WTC11 (cell line): ENCODE data around the gene CD84. TPM values are rescaled to one million over a fixed set of nuclear protein-coding genes. Genes with fewer than 3 reads are reported as not detected.

Source experiments
- ATAC-seq: fragments of 200-7000 bp; cut with Tn5 transposase; 2 replicates; pipeline ENCODE4 v1.10.0; 2021; ENCODE audit warnings: mild to moderate bottlenecking, moderate library complexity
- CTCF ChIA-PET: fragments of 300-600 bp; sonication (Branson Sonifier 250); formaldehyde crosslinking; loops from one replicate; lab custom pipeline; 2021; ENCODE audit warnings: antibody characterized with exemption; lab: Charles Lee
- POLR2A ChIA-PET: fragments of 350-600 bp; sonication (Branson Sonifier 250); formaldehyde crosslinking; loops from one replicate; lab custom pipeline; 2021; ENCODE audit warnings: antibody characterized with exemption; lab: Charles Lee
- DNase-seq: peaks from one replicate; pipeline ENCODE4 v3.0.0; 2021; ENCODE audit warnings: low spot score
- H3K27ac Mint-ChIP-seq: 2 replicates; pipeline ENCODE4 v1.8.0; 2021; ENCODE audit warnings: mixed read lengths
- H3K27me3 Mint-ChIP-seq: 2 replicates; pipeline ENCODE4 v1.8.0; 2021; ENCODE audit warnings: low read depth, mild to moderate bottlenecking, moderate library complexity, mixed read lengths
- H3K36me3 Mint-ChIP-seq: 2 replicates; pipeline ENCODE4 v1.8.0; 2021; ENCODE audit warnings: mixed read lengths
- H3K4me1 Mint-ChIP-seq: 2 replicates; pipeline ENCODE4 v1.8.0; 2022; ENCODE audit warnings: mixed read lengths
- H3K4me3 Mint-ChIP-seq: 2 replicates; pipeline ENCODE4 v1.8.0; 2021; ENCODE audit warnings: mild to moderate bottlenecking, moderate library complexity, mixed read lengths
- H3K9me3 Mint-ChIP-seq: 2 replicates; pipeline ENCODE4 v1.8.0; 2021; ENCODE audit warnings: mixed read lengths
- CDX4 ChIP-seq: fragments of 250-450 bp; sonication (Bioruptor Pico); IDR thresholded peaks from 2 replicates; pipeline ENCODE4 v1.9.0; 2021; ENCODE audit warnings: moderate library complexity, mild to moderate bottlenecking, inconsistent platforms, borderline replicate concordance
- EMX1 ChIP-seq: fragments of 250-450 bp; sonication (Bioruptor Pico); IDR thresholded peaks from 2 replicates; pipeline ENCODE4 v1.8.0; 2021; ENCODE audit warnings: mild to moderate bottlenecking
- FOXP1 ChIP-seq: sonication (generic); formaldehyde crosslinking; IDR thresholded peaks from 2 replicates; pipeline ENCODE4 v1.8.0; 2022; ENCODE audit warnings: missing genetic modification reagents, mild to moderate bottlenecking, moderate library complexity, borderline replicate concordance
- HMGXB4 ChIP-seq: sonication (generic); formaldehyde crosslinking; IDR thresholded peaks from 2 replicates; pipeline ENCODE4 v1.8.1; 2023; ENCODE audit warnings: mild to moderate bottlenecking, moderate library complexity, missing genetic modification reagents
- JUN ChIP-seq: sonication (generic); formaldehyde crosslinking; IDR thresholded peaks from 2 replicates; pipeline ENCODE4 v1.8.0; 2023; ENCODE audit warnings: mild to moderate bottlenecking, missing genetic modification reagents
- NFATC4 ChIP-seq: fragments of 250-450 bp; sonication (Bioruptor Pico); IDR thresholded peaks from 2 replicates; pipeline ENCODE4 v1.9.0; 2021; ENCODE audit warnings: mild to moderate bottlenecking
- NFYB ChIP-seq: sonication (generic); formaldehyde crosslinking; conservative IDR thresholded peaks from 2 replicates; pipeline ENCODE4 v1.8.0; 2022; ENCODE audit warnings: low read depth, missing genetic modification reagents
- SOX15 ChIP-seq: fragments of 250-450 bp; sonication (Bioruptor Pico); IDR thresholded peaks from 2 replicates; pipeline ENCODE4 v1.9.0; 2021; ENCODE audit warnings: mild to moderate bottlenecking
- TEAD1 ChIP-seq: sonication (generic); formaldehyde crosslinking; IDR thresholded peaks from 2 replicates; pipeline ENCODE4 v1.8.0; 2022; ENCODE audit warnings: mild to moderate bottlenecking, missing genetic modification reagents
- ZBTB43 ChIP-seq: sonication (generic); formaldehyde crosslinking; IDR thresholded peaks from 2 replicates; pipeline ENCODE4 v1.8.1; 2023; ENCODE audit warnings: mild to moderate bottlenecking, missing genetic modification reagents
- ZNF263 ChIP-seq: sonication (generic); formaldehyde crosslinking; IDR thresholded peaks from 2 replicates; pipeline ENCODE4 v1.8.1; 2022; ENCODE audit warnings: low read depth, mild to moderate bottlenecking, moderate library complexity, missing genetic modification reagents
- total RNA-seq: library from RNA; stranded (reverse); gene quantifications from 3 replicates; pipeline ENCODE4 v1.2.3, GENCODE V29; 2021
- TF ChIP-seq, protein P1 (sequence below): sonication (generic); formaldehyde crosslinking; IDR thresholded peaks from 2 replicates; pipeline ENCODE4 v1.8.1; 2023; ENCODE audit warnings: mild to moderate bottlenecking, missing genetic modification reagents, moderate library complexity
- TF ChIP-seq, protein P2 (sequence below): sonication (generic); formaldehyde crosslinking; IDR thresholded peaks from 2 replicates; pipeline ENCODE4 v1.8.0; 2023; ENCODE audit warnings: missing genetic modification reagents, mild to moderate bottlenecking, borderline replicate concordance
- TF ChIP-seq, protein P3 (sequence below): sonication (generic); formaldehyde crosslinking; IDR thresholded peaks from 2 replicates; pipeline ENCODE4 v1.8.1; 2023; ENCODE audit warnings: mild to moderate bottlenecking, missing genetic modification reagents
- TF ChIP-seq, protein P4 (sequence below): fragments of 250-450 bp; sonication (Bioruptor Pico); IDR thresholded peaks from 2 replicates; pipeline ENCODE4 v1.9.0; 2021; ENCODE audit warnings: mild to moderate bottlenecking

The CD84 gene
- total RNA-seq, 1 experiment from 2014 or later = 0.17 TPM

- TF ChIP-seq, protein P1, sequence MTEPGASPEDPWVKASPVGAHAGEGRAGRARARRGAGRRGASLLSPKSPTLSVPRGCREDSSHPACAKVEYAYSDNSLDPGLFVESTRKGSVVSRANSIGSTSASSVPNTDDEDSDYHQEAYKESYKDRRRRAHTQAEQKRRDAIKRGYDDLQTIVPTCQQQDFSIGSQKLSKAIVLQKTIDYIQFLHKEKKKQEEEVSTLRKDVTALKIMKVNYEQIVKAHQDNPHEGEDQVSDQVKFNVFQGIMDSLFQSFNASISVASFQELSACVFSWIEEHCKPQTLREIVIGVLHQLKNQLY = no peak
- TF ChIP-seq NFYB (CRISPR knock-in tag) (no peak), ZNF263 (CRISPR knock-in tag) (no peak), NFATC4 (CRISPR knock-in tag) (no peak)
Measured at GRCh38 chr1:160597051-160597450, 17.8 kb upstream of the CD84 start (continued).

- Mint-ChIP-seq H3K27me3 (peaks cover 3% of the 10 kb centered on the region), H3K4me1 (peaks cover 4% of the 10 kb centered on the region; the same call in 1 of the 2 replicates), H3K27ac (no peak overlapping the region), H3K36me3 (peaks cover 5% of the 10 kb centered on the region), H3K9me3 (peaks cover 19% of the 10 kb centered on the region), H3K4me3 (no peak overlapping the region)
- no peak for DNase-seq
- CTCF ChIA-PET = no interaction called here
- no peak for ATAC-seq
- TF ChIP-seq JUN (CRISPR knock-in tag) = no peak
- TF ChIP-seq NFYB (CRISPR knock-in tag) = no peak
- POLR2A ChIA-PET = no interaction called here
Measured at GRCh38 chr1:160590488-160590887, 11.2 kb upstream of the CD84 start.

DNA sequence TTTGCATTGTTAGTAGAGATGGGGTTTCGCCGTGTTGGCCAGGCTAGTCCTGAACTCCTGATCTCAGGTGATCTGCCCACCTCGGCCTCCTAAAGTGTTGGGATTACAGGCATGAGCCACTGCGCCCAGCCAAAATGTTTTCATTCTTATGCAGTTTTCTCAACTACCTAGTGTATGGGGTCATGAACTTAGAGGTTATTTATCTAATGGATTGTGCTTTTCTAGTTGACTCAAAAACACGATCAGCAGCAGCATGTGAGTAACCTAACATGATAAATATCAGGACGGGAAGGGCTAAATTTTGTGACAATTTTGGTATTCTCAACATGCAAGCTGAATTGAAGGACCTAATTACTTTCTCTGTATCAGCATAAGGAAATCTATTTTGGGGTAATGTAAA, 9.2 kb upstream of the CD84 start:
- H3K9me3 Mint-ChIP-seq = peaks cover 18% of the 10 kb centered on the region
- H3K27me3 Mint-ChIP-seq = peaks cover 3% of the 10 kb centered on the region; the same call in 1 of the 2 replicates
- peaks cover 4% of the 10 kb centered on the region; the same call in 1 of the 2 replicates for H3K4me1 Mint-ChIP-seq
- no peaks in the 10 kb centered on the region for H3K36me3 Mint-ChIP-seq
- H3K27ac Mint-ChIP-seq = no peak overlapping the region; the same call in 1 of the 2 replicates
- H3K4me3 Mint-ChIP-seq = no peak overlapping the region
- TF ChIP-seq CDX4 (CRISPR knock-in tag) (no peak), SOX15 (CRISPR knock-in tag) (no peak), TEAD1 (CRISPR knock-in tag) (no peak), HMGXB4 (CRISPR knock-in tag) (no peak), ZBTB43 (no peak), FOXP1 (CRISPR knock-in tag) (no peak), NFYB (CRISPR knock-in tag) (no peak), EMX1 (no peak)
- TF ChIP-seq, protein P2, sequence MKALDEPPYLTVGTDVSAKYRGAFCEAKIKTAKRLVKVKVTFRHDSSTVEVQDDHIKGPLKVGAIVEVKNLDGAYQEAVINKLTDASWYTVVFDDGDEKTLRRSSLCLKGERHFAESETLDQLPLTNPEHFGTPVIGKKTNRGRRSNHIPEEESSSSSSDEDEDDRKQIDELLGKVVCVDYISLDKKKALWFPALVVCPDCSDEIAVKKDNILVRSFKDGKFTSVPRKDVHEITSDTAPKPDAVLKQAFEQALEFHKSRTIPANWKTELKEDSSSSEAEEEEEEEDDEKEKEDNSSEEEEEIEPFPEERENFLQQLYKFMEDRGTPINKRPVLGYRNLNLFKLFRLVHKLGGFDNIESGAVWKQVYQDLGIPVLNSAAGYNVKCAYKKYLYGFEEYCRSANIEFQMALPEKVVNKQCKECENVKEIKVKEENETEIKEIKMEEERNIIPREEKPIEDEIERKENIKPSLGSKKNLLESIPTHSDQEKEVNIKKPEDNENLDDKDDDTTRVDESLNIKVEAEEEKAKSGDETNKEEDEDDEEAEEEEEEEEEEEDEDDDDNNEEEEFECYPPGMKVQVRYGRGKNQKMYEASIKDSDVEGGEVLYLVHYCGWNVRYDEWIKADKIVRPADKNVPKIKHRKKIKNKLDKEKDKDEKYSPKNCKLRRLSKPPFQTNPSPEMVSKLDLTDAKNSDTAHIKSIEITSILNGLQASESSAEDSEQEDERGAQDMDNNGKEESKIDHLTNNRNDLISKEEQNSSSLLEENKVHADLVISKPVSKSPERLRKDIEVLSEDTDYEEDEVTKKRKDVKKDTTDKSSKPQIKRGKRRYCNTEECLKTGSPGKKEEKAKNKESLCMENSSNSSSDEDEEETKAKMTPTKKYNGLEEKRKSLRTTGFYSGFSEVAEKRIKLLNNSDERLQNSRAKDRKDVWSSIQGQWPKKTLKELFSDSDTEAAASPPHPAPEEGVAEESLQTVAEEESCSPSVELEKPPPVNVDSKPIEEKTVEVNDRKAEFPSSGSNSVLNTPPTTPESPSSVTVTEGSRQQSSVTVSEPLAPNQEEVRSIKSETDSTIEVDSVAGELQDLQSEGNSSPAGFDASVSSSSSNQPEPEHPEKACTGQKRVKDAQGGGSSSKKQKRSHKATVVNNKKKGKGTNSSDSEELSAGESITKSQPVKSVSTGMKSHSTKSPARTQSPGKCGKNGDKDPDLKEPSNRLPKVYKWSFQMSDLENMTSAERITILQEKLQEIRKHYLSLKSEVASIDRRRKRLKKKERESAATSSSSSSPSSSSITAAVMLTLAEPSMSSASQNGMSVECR (CRISPR knock-in tag) = no peak
- TF ChIP-seq, protein P3, sequence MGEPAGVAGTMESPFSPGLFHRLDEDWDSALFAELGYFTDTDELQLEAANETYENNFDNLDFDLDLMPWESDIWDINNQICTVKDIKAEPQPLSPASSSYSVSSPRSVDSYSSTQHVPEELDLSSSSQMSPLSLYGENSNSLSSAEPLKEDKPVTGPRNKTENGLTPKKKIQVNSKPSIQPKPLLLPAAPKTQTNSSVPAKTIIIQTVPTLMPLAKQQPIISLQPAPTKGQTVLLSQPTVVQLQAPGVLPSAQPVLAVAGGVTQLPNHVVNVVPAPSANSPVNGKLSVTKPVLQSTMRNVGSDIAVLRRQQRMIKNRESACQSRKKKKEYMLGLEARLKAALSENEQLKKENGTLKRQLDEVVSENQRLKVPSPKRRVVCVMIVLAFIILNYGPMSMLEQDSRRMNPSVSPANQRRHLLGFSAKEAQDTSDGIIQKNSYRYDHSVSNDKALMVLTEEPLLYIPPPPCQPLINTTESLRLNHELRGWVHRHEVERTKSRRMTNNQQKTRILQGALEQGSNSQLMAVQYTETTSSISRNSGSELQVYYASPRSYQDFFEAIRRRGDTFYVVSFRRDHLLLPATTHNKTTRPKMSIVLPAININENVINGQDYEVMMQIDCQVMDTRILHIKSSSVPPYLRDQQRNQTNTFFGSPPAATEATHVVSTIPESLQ (CRISPR knock-in tag) = no peak
- TF ChIP-seq, protein P4, sequence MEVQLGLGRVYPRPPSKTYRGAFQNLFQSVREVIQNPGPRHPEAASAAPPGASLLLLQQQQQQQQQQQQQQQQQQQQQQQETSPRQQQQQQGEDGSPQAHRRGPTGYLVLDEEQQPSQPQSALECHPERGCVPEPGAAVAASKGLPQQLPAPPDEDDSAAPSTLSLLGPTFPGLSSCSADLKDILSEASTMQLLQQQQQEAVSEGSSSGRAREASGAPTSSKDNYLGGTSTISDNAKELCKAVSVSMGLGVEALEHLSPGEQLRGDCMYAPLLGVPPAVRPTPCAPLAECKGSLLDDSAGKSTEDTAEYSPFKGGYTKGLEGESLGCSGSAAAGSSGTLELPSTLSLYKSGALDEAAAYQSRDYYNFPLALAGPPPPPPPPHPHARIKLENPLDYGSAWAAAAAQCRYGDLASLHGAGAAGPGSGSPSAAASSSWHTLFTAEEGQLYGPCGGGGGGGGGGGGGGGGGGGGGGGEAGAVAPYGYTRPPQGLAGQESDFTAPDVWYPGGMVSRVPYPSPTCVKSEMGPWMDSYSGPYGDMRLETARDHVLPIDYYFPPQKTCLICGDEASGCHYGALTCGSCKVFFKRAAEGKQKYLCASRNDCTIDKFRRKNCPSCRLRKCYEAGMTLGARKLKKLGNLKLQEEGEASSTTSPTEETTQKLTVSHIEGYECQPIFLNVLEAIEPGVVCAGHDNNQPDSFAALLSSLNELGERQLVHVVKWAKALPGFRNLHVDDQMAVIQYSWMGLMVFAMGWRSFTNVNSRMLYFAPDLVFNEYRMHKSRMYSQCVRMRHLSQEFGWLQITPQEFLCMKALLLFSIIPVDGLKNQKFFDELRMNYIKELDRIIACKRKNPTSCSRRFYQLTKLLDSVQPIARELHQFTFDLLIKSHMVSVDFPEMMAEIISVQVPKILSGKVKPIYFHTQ (CRISPR knock-in tag) = no peak
- ATAC-seq (no peak), DNase-seq (no peak)
- ChIA-PET CTCF (interaction anchor here (0.7 to 2.0 kb wide), 2 partner anchors 11 to 17 kb away, joined by 3 to 5 read pairs; no protein-coding TSS in a partner anchor), POLR2A (no interaction called here)
